ENCODE results near the gene ISYNA1. TPM values are rescaled to one million over a fixed set of nuclear protein-coding genes. Genes with fewer than 3 reads are reported as not detected.

The ISYNA1 gene
- total RNA-seq, 1 donor from 2014 or later = 62.8 TPM

GRCh38 chr19:18401580-18402112 lies 36.3 kb downstream of the ISYNA1 start:
- FAIRE-seq = no peak
- DNase-seq (ENCODE audit: low spot score in 2 of 2) = no peak

GRCh38 chr19:18399008-18399407 lies 38.9 kb downstream of the ISYNA1 start:
- FAIRE-seq (no peak), DNase-seq (ENCODE audit: low spot score in 2 of 2) (no peak)

GRCh38 chr19:18397242-18398202 lies 40.4 kb downstream of the ISYNA1 start, which contains the start of gene LRRC25:
Gene LRRC25 (minus strand): TSS chr19:18397622. CDS start chr19:18396963, 659 bp downstream.
- FAIRE-seq (no peak), DNase-seq (ENCODE audit: low spot score in 2 of 2) (no peak)

GRCh38 chr19:18396471-18397241 lies 41.3 kb downstream of the ISYNA1 start:
- DNase-seq (ENCODE audit: low spot score in 2 of 2) (no peak), FAIRE-seq (no peak)

- DNase-seq (ENCODE audit: low spot score in 2 of 2) (no peak), FAIRE-seq (no peak)
These were observed 44.1 kb downstream of the ISYNA1 start for GRCh38 chr19:18393836-18394235.

GRCh38 chr19:18392926-18393325 lies 45.0 kb downstream of the ISYNA1 start:
- DNase-seq (ENCODE audit: low spot score in 2 of 2) (no peak), FAIRE-seq (no peak)

- DNase-seq (ENCODE audit: low spot score in 2 of 2) (no peak), FAIRE-seq (no peak)
These were observed 45.5 kb downstream of the ISYNA1 start for GRCh38 chr19:18392417-18392816.

- FAIRE-seq (no peak), DNase-seq (ENCODE audit: low spot score in 2 of 2) (no peak)
These were observed 46.3 kb downstream of the ISYNA1 start for GRCh38 chr19:18391509-18392075.

GRCh38 chr19:18390065-18390907 lies 47.6 kb downstream of the ISYNA1 start:
- FAIRE-seq (no peak), DNase-seq (ENCODE audit: low spot score in 2 of 2) (no peak)

GRCh38 chr19:18389726-18390064 lies 48.2 kb downstream of the ISYNA1 start:
- FAIRE-seq = no peak
- no peak for DNase-seq (ENCODE audit: low spot score in 2 of 2)

GRCh38 chr19:18388960-18389725 lies 48.8 kb downstream of the ISYNA1 start:
- FAIRE-seq = no peak
- DNase-seq (ENCODE audit: low spot score in 2 of 2) = no peak

- DNase-seq (ENCODE audit: low spot score in 2 of 2) (peak; percentile 83 to 93), FAIRE-seq (no peak)
These were observed 49.6 kb downstream of the ISYNA1 start for GRCh38 chr19:18388100-18388959.

GRCh38 chr19:18386543-18387271 lies 51.2 kb downstream of the ISYNA1 start:
- no peak for FAIRE-seq

GRCh38 chr19:18385675-18386542 lies 52.0 kb downstream of the ISYNA1 start, which contains the start of gene GDF15:
Gene GDF15 (plus strand): TSS chr19:18386158. CDS start chr19:18386190, 32 bp downstream.
- no peak for FAIRE-seq
- no peak for DNase-seq (ENCODE audit: low spot score in 2 of 2)

More at GRCh38 chr19:18386543-18387271, 51.2 kb downstream of the ISYNA1 start:
- DNase-seq (ENCODE audit: low spot score in 2 of 2) = no peak

GRCh38 chr19:18385359-18385674 lies 52.6 kb downstream of the ISYNA1 start:
- FAIRE-seq (no peak), DNase-seq (ENCODE audit: low spot score in 2 of 2) (no peak)

GRCh38 chr19:18384775-18385174 lies 53.2 kb downstream of the ISYNA1 start:
- DNase-seq (ENCODE audit: low spot score in 2 of 2) (no peak), FAIRE-seq (no peak)
